Cardiac fibroblast (primary cell): ENCODE data around the gene FOSL1.

Experiments used
- DNase-seq, 2 donors: peaks; one replicate each; pipeline versions ENCODE4 v3.0.0 to v3.0.0-alpha.2; 2010; ENCODE audit warnings: low read depth in 2 of 2
- H3K4me3 ChIP-seq, 2 donors: replicated peaks in 1 of 2; 1 replicate in 1 of 2; 2 replicates in 1 of 2; pipeline ENCODE4 v1.5.1; 2011; ENCODE audit warnings: low read depth in 2 of 2, low read length in 2 of 2, mild to moderate bottlenecking in 2 of 2, moderate library complexity in 1 of 2
- CTCF ChIP-seq: IDR thresholded peaks from one replicate; pipeline ENCODE4 v1.5.1; 2011; ENCODE audit warnings: low read depth, mild to moderate bottlenecking, low read length, inconsistent platforms

Gene FOSL1

DNA sequence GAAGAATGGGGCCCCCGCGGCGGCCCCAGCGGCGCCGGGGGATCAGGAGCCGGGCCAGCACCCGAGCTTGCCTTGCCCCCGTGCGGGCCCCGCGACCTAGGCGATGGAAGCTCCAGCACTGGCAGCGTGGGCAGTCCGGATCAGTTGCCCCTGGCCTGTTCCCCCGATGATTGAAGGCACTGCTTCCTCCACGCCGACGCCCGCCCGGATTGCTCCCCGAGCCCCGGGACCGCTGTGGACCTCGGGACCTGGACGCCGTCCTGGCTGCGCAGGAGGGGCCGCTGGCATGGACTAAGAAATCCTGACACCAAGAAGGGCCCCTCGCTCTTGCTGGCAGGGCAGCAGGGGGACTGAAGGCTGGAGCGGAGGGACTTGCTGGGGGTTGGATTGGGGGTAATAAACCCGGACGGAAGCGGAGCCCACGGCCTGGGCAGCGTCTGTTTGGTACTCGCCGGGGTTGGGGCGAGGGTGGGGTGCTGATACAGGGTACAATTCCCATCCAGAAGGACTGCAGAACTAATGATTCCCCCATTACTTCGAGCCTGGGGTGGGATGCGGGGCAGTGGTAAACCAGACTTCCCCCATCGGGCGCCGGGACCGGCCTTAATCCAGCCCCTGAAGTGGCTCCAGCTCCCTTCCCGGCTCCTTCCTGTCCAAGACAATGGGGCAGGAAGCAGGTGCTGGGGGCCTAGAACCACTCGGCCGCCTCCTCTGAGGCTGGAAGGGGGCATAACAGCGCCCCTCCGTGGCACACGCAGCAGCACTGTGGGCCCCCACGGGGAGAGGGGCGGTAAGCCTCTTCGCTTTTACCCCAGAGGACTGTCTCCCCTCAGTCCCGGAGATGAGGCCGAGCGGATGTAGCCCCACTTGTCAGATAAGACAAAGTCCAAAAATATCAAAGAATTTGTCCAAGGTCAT lies 8.7 kb downstream of the FOSL1 start:
- TF ChIP-seq CTCF, result peak; percentile 17
- peak; percentile 65 to 66 for DNase-seq
- peak overlapping the region; percentile 69 to 80 for H3K4me3 ChIP-seq

- H3K4me3 ChIP-seq, result peak within 1 kb of the TSS; percentile 69 to 80
- TF ChIP-seq CTCF, result no peak
- peak; percentile 97 to 98 for DNase-seq
Measured at GRCh38 chr11:65890324-65891218, 9.6 kb downstream of the FOSL1 start, which contains the start of gene CCDC85B. Gene CCDC85B, plus strand, starts transcription at chr11:65890673. Its CDS starts 111 bp downstream, at chr11:65890784.

- peak within 1 kb of the TSS; percentile 79 to 89 for H3K4me3 ChIP-seq
- DNase-seq, result peak; percentile 97 to 99
- peak; percentile 68 for TF ChIP-seq CTCF
Measured at GRCh38 chr11:65888163-65888814, 11.9 kb downstream of the FOSL1 start, which contains the start of gene FIBP. Gene FIBP, minus strand, starts transcription at chr11:65888471. Its CDS starts 53 bp downstream, at chr11:65888418.

- TF ChIP-seq CTCF, result no peak
- DNase-seq, result peak in 1 of 2 donors; percentile 61
- H3K4me3 ChIP-seq, result peak overlapping the region; percentile 79 to 89
Measured at GRCh38 chr11:65887723-65888162, 12.4 kb downstream of the FOSL1 start.

GRCh38 chr11:65886826-65887722 lies 13.1 kb downstream of the FOSL1 start:
- peak overlapping the region; percentile 79 to 89 for H3K4me3 ChIP-seq
- DNase-seq, result no peak
- TF ChIP-seq CTCF, result no peak
